ENCODE results near the gene EIF4E3. TPM values are rescaled to one million over a fixed set of nuclear protein-coding genes. Genes with fewer than 3 reads are reported as not detected.

EIF4E3 gene
- total and polyA plus RNA-seq, 4 donors = 7.5 to 26.4 (median 22.2) TPM

DNA sequence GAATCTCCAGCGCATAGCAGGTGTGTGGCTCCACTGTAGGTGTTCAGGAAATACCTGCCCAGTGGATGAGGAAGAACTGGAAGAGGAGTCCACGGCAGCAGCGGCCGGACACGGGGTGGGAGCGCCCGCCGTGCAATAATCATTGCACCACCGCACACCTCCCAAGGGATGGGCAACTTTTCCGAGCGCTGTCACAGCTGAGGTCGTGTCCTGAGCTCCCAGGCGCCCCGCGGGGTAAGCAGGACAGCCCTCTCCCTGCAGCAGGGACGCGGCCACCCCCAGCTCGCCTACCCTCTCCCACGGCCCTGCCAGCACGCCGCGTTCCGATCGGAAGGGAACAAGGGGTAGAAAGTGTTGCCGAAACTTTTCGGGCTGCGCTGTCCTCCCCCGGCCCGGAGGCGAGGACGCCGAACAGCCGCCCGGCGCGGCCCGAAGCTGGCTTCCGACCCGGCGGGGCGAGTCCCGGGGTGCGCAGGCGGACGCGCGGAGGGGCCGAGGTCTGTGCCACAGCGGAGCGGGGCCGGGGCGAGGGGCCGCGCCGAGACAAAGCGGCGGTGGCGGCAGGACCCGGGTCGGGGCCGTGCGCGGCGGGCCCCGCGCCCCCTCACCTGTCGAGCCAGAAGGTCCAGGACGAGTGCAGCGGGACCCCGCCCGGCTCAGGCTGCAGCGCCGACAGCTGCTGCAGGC lies 475 bp downstream of the EIF4E3 start:
- under 1% methylated on average over 69 of the region's 73 CpGs for WGBS (ENCODE audit: insufficient coverage)
- Histone ChIP-seq H3K27me3 (ENCODE audit: control insufficient read depth, insufficient read depth, low read length) (peaks cover 2% of the 10 kb centered on the region), H3K27ac (ENCODE audit: low read depth, low read length) (no peak overlapping the region), H3K4me1 (ENCODE audit: control insufficient read depth, insufficient read depth, low read length) (peaks cover 27% of the 10 kb centered on the region), H3K4me3 (ENCODE audit: low read depth, low read length) (peak overlapping the region; percentile 65), H3K36me3 (ENCODE audit: control insufficient read depth, insufficient read depth, low read length) (no peaks in the 10 kb centered on the region), H3K9me3 (ENCODE audit: control insufficient read depth, insufficient read depth, low read length) (no peaks in the 10 kb centered on the region)
- peak in 2 of 6 donors; percentile 51 to 63 for DNase-seq (ENCODE audit: low read depth in 4 of 6, low spot score in 6 of 6)

DNA sequence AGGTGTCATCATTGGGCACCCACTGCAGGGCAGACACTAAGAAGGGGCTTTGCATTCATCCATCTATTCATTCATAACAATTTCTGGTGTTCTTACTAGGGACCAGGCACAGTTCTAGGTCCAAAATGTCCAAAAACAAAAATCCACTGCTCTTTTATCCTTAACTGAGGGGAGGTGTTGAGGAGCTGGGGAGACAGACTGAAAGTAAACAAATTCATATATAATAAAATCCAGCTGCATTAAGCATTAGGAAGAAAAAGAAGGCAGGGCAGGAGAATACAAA lies 1.1 kb downstream of the EIF4E3 start:
- Histone ChIP-seq H3K27ac (ENCODE audit: low read depth, low read length) (no peak overlapping the region), H3K4me1 (ENCODE audit: control insufficient read depth, insufficient read depth, low read length) (peaks cover 25% of the 10 kb centered on the region), H3K4me3 (ENCODE audit: low read depth, low read length) (peak overlapping the region; percentile 65), H3K27me3 (ENCODE audit: control insufficient read depth, insufficient read depth, low read length) (peaks cover 2% of the 10 kb centered on the region), H3K36me3 (ENCODE audit: control insufficient read depth, insufficient read depth, low read length) (no peaks in the 10 kb centered on the region), H3K9me3 (ENCODE audit: control insufficient read depth, insufficient read depth, low read length) (no peaks in the 10 kb centered on the region)
- DNase-seq (ENCODE audit: low read depth in 4 of 6, low spot score in 6 of 6) = no peak

DNA sequence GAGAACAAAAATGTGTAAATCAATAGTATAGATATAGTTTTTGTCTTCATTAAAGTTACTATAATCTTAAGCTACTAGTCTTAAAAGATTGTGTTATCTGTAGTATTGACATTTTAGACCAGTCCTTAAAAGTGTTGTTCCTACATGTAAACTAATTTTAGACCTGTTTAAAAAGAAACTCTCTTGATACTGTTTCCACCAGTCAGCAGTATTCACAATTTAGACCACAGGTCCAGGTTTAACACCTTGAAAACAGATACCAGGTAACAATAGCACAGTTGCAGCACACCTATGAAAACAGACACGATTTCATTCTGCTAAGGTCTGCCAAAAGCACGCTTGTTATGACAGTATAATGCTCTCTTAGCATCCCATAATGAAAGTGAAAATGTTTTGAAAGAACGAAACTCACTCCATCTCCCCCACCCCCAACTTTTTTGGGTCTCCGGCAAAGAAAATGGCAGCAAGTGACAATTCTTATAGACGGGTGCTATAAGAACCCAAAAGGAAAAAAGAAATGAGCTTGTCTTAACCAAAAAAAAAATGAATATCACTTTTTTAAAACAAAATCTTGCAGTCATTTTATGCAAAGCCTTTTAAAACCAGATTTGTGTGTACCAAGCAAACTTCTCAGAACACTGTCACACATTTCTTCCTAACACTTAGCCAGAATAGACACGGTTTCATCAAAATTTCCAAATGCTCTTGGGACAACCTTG lies 1.6 kb downstream of the EIF4E3 start:
- Histone ChIP-seq H3K27me3 (ENCODE audit: control insufficient read depth, insufficient read depth, low read length) (peaks cover 2% of the 10 kb centered on the region), H3K9me3 (ENCODE audit: control insufficient read depth, insufficient read depth, low read length) (no peaks in the 10 kb centered on the region), H3K4me1 (ENCODE audit: control insufficient read depth, insufficient read depth, low read length) (peaks cover 20% of the 10 kb centered on the region), H3K36me3 (ENCODE audit: control insufficient read depth, insufficient read depth, low read length) (no peaks in the 10 kb centered on the region), H3K27ac (ENCODE audit: low read depth, low read length) (no peak overlapping the region), H3K4me3 (ENCODE audit: low read depth, low read length) (no peak overlapping the region)
- 73% methylated on average over 3 of the region's 6 CpGs for WGBS (ENCODE audit: insufficient coverage)
- DNase-seq (ENCODE audit: low read depth in 4 of 6, low spot score in 6 of 6) = no peak

DNA sequence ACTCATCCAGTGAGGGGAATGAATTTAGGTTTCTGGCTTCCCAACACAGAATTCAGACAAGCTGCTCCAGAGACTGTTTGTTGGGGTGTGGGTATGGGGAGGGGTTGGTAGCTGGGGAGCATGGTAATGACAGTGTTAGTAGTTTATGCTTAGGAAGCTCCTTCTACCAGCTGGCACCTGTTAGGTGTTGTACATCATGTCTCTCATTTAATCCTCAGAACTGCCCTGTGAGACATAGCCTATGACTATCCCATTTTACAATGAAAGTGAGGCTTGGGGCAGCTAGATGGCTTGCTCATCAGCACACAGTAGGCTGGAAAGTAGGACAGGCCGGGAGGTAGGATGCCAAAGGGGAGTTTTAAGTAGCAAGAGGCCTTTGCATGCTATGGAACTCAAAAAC lies 2.5 kb downstream of the EIF4E3 start:
- peaks cover 2% of the 10 kb centered on the region for H3K27me3 ChIP-seq (ENCODE audit: control insufficient read depth, insufficient read depth, low read length)
- no peak overlapping the region for H3K4me3 ChIP-seq (ENCODE audit: low read depth, low read length)
- peaks cover 16% of the 10 kb centered on the region for H3K4me1 ChIP-seq (ENCODE audit: control insufficient read depth, insufficient read depth, low read length)
- no peaks in the 10 kb centered on the region for H3K36me3 ChIP-seq (ENCODE audit: control insufficient read depth, insufficient read depth, low read length)
- no peaks in the 10 kb centered on the region for H3K9me3 ChIP-seq (ENCODE audit: control insufficient read depth, insufficient read depth, low read length)
- DNase-seq (ENCODE audit: low read depth in 4 of 6, low spot score in 6 of 6) = no peak
- no peak overlapping the region for H3K27ac ChIP-seq (ENCODE audit: low read depth, low read length)
- 88% methylated on average over 1 of the region's 1 CpG for WGBS (ENCODE audit: insufficient coverage)

DNA sequence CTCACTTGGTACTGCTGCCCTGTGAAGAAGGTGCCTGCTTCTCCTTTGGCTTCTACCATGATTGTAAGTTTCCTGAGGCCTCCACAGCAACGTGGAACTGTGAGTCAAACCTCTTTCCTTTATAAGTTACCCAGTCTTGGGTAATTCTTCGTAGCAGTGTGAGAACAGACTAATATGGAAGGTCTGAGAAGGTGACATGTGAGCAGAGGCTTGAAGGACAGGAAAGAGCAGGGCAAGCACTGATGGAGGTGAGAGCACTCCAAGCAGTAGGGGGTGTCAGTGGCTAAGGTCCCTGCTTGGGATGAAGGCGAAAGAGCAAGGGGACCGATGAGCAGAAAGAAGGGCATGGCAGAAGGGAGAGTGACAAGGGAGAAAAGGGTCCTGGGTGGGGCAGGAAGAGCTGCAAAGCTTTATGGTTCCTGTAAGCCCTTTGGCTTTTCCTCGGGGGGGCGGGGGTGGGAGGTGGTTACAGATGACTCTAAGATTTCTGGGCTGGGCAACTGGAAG lies 3.5 kb downstream of the EIF4E3 start:
- no peaks in the 10 kb centered on the region for H3K9me3 ChIP-seq (ENCODE audit: control insufficient read depth, insufficient read depth, low read length)
- H3K27me3 ChIP-seq (ENCODE audit: control insufficient read depth, insufficient read depth, low read length) = peaks cover 2% of the 10 kb centered on the region
- H3K27ac ChIP-seq (ENCODE audit: low read depth, low read length) = no peak overlapping the region
- peaks cover 16% of the 10 kb centered on the region for H3K4me1 ChIP-seq (ENCODE audit: control insufficient read depth, insufficient read depth, low read length)
- H3K4me3 ChIP-seq (ENCODE audit: low read depth, low read length) = no peak overlapping the region
- WGBS (ENCODE audit: insufficient coverage) = 100% methylated on average over 2 of the region's 6 CpGs
- DNase-seq (ENCODE audit: low read depth in 4 of 6, low spot score in 6 of 6) = no peak
- H3K36me3 ChIP-seq (ENCODE audit: control insufficient read depth, insufficient read depth, low read length) = no peaks in the 10 kb centered on the region

DNA sequence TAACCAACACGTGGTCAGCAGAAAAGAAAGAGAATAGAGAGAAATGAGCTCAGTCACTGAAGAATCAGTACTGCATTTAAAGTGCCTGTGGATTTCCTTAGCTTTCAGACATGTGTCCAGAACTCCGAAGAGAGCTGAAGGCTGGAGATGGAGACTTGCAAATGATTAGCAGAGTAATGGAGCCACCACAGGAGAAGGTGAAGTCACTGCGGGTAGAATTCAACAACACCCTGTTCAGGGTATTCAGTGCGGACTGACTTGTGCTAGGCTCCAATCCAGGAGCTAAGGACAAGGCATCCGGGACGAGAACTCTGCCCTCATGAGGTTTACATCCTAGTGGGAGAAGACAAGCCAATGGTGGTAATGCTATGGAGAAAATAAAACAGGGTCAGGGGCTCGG lies 4.2 kb downstream of the EIF4E3 start:
- Histone ChIP-seq H3K4me1 (ENCODE audit: control insufficient read depth, insufficient read depth, low read length) (peaks cover 11% of the 10 kb centered on the region), H3K36me3 (ENCODE audit: control insufficient read depth, insufficient read depth, low read length) (no peaks in the 10 kb centered on the region), H3K27me3 (ENCODE audit: control insufficient read depth, insufficient read depth, low read length) (peaks cover under 1% of the 10 kb centered on the region), H3K27ac (ENCODE audit: low read depth, low read length) (no peak overlapping the region), H3K4me3 (ENCODE audit: low read depth, low read length) (no peak overlapping the region), H3K9me3 (ENCODE audit: control insufficient read depth, insufficient read depth, low read length) (no peaks in the 10 kb centered on the region)
- 95% methylated on average over 7 of the region's 7 CpGs for WGBS (ENCODE audit: insufficient coverage)
- DNase-seq (ENCODE audit: low read depth in 4 of 6, low spot score in 6 of 6) = no peak

DNA sequence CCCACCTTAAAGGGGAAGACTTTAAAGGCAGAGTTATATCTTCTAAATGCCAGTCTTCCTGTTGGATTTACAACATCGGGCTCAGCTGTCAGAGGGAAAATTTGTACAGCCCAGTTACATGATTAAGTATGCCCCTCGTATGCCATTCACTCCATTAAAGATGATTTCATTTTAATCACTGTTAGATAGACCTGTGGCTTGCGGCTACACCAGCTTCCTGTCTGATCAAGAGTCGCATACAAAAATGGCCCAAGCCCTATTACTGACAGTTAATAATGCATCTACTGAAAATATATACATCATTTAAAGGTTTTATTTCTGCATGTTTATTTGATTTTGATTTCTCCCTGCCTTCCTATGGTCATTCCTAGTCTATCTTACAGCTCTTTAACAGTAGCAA lies 7.1 kb downstream of the EIF4E3 start:
- Histone ChIP-seq H3K27ac (ENCODE audit: low read depth, low read length) (no peak overlapping the region), H3K4me1 (ENCODE audit: control insufficient read depth, insufficient read depth, low read length) (no peaks in the 10 kb centered on the region), H3K27me3 (ENCODE audit: control insufficient read depth, insufficient read depth, low read length) (no peaks in the 10 kb centered on the region), H3K9me3 (ENCODE audit: control insufficient read depth, insufficient read depth, low read length) (no peaks in the 10 kb centered on the region), H3K36me3 (ENCODE audit: control insufficient read depth, insufficient read depth, low read length) (no peaks in the 10 kb centered on the region), H3K4me3 (ENCODE audit: low read depth, low read length) (no peak overlapping the region)
- no peak for DNase-seq (ENCODE audit: low read depth in 4 of 6, low spot score in 6 of 6)
- WGBS (ENCODE audit: insufficient coverage) = no CpG with 5 or more reads among the region's 4 CpGs

DNA sequence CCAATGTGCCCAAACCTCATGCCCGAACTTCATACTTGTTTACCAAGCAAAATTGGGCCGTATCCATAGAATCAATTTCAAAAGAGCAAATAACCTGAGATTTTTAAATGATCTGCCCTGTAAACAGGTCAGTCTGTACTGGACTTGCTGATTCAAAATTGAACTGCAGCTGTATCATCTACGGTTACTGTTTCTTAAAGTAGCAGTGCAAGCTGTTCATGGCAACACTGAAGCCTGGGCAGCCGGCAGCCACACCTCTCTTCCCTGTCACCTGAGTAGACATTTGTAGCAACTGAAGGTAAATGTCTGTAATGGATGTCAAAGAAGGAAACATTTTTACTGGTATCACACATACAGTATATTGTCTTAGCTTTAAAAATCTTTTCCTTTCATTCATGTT lies 10.6 kb downstream of the EIF4E3 start:
- Histone ChIP-seq H3K4me3 (ENCODE audit: low read depth, low read length) (no peak overlapping the region), H3K9me3 (ENCODE audit: control insufficient read depth, insufficient read depth, low read length) (no peaks in the 10 kb centered on the region), H3K36me3 (ENCODE audit: control insufficient read depth, insufficient read depth, low read length) (peaks cover 7% of the 10 kb centered on the region), H3K4me1 (ENCODE audit: control insufficient read depth, insufficient read depth, low read length) (no peaks in the 10 kb centered on the region), H3K27me3 (ENCODE audit: control insufficient read depth, insufficient read depth, low read length) (no peaks in the 10 kb centered on the region), H3K27ac (ENCODE audit: low read depth, low read length) (no peak overlapping the region)
- WGBS (ENCODE audit: insufficient coverage) = 85% methylated on average over 3 of the region's 4 CpGs
- DNase-seq (ENCODE audit: low read depth in 4 of 6, low spot score in 6 of 6) = no peak

DNA sequence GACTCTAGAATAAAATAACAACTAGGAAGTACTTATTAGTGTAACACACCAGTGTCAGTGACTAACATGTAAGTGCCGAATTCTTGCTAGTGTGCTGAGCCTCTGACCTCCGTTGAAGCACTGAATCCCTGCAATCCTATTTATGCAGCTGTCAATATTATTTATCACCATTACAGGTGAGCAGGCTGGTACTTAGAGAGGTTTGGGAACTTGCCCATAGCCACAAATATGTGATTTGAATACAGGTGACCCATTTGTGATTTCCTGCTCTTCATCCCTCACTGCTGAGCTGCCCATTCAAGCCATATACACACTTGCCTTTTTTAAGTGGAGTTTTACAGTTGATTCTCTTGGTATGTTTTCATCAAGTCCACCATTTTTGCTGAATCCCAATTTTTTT lies 12.2 kb downstream of the EIF4E3 start:
- Histone ChIP-seq H3K9me3 (ENCODE audit: control insufficient read depth, insufficient read depth, low read length) (no peaks in the 10 kb centered on the region), H3K27me3 (ENCODE audit: control insufficient read depth, insufficient read depth, low read length) (no peaks in the 10 kb centered on the region), H3K27ac (ENCODE audit: low read depth, low read length) (no peak overlapping the region), H3K4me1 (ENCODE audit: control insufficient read depth, insufficient read depth, low read length) (no peaks in the 10 kb centered on the region), H3K36me3 (ENCODE audit: control insufficient read depth, insufficient read depth, low read length) (peaks cover 10% of the 10 kb centered on the region), H3K4me3 (ENCODE audit: low read depth, low read length) (no peak overlapping the region)
- no peak for DNase-seq (ENCODE audit: low read depth in 4 of 6, low spot score in 6 of 6)
- no CpG with 5 or more reads among the region's 2 CpGs for WGBS (ENCODE audit: insufficient coverage)

DNA sequence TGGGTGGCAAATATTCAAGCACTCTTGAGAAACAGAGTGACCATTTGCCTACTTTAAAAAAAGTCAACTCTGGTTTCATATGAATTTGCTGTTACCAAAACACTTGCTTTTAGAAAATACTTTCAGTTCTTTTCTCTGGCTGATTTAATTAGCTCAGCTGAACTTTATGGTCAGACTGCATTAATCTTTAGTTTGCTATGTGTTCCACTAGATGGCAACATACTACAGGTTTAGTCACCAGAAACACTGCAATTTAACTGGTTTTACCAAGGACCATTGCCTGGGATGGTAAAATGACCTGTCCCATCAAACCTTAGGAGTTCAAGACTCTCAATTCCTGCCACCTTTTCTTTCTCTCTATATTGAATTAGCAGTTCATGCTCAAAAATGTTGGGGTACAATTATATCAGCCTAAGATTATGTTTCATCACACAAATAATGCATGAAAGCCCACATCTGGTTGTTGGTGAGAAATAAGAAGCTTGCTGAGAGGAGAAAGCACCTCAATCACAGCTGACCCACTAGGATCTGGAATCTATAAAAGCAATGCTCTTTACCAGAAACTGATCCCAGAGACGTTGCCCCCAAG lies 14.2 kb downstream of the EIF4E3 start:
- Histone ChIP-seq H3K36me3 (ENCODE audit: control insufficient read depth, insufficient read depth, low read length) (peaks cover 14% of the 10 kb centered on the region), H3K4me3 (ENCODE audit: low read depth, low read length) (no peak overlapping the region), H3K27ac (ENCODE audit: low read depth, low read length) (no peak overlapping the region), H3K27me3 (ENCODE audit: control insufficient read depth, insufficient read depth, low read length) (no peaks in the 10 kb centered on the region), H3K9me3 (ENCODE audit: control insufficient read depth, insufficient read depth, low read length) (no peaks in the 10 kb centered on the region), H3K4me1 (ENCODE audit: control insufficient read depth, insufficient read depth, low read length) (no peaks in the 10 kb centered on the region)
- no CpG with 5 or more reads among the region's 1 CpG for WGBS (ENCODE audit: insufficient coverage)
- DNase-seq (ENCODE audit: low read depth in 4 of 6, low spot score in 6 of 6) = peak in 2 of 6 donors; percentile 74 to 87

Measured in spinal cord (tissue), 10 donors.